Measurements from ENCODE around the gene ITIH3.

The ITIH3 gene

DNA sequence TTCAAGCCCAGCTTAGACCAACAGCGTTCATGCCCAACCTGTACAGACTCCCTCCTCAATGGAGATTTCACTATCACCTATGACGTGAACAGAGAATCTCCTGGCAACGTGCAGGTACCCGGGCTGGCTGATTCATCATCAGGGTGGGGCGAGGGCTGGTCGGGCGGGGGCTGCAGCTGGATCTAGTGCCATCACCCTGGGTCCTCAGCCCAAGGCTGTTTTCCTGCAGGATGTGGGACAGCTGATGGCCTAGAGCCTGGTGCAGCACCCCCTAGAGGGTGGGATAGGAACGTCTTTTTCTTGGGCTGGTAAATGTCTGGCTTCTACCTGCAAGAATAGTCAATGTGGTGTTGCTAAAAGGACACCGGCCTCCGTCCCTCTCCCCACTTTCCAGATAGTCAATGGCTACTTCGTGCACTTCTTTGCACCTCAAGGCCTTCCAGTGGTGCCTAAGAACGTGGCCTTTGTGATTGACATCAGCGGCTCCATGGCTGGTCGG lies 4.4 kb downstream of the ITIH3 start:
- DNase-seq (no peak), ATAC-seq (replicated peaks) (peak in 1 of 2 donors; percentile 50)
- no peaks in the 10 kb centered on the region for H3K27me3 Mint-ChIP-seq
- H3K9me3 Mint-ChIP-seq: no peaks in the 10 kb centered on the region
- no peak overlapping the region for H3K4me3 Mint-ChIP-seq
- no peaks in the 10 kb centered on the region for H3K4me1 Mint-ChIP-seq
- no peaks in the 10 kb centered on the region for H3K36me3 Mint-ChIP-seq
- no peak overlapping the region for H3K27ac Mint-ChIP-seq

DNA sequence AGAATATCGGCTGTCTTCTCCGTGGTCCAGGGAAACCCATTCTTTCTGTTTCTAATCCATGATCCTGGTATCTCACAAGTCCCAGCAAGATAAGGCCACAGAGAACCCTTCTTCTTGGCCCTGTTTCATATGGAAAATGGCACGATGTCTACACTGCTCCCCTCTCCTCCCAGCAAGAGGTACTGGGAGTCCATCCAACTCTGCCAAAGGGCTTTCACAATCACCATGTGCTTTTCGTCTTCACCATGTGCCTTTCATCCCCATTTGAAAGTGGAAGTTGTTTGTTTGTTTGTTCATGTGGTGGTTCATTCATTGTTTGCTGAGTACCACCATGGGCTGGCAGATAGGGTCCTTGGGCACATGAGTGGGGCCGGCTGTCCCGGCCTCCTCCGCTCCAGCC lies 5.5 kb downstream of the ITIH3 start:
- no peaks in the 10 kb centered on the region for H3K9me3 Mint-ChIP-seq
- DNase-seq (no peak), ATAC-seq (replicated peaks) (no peak)
- H3K4me3 Mint-ChIP-seq: no peak overlapping the region
- H3K27ac Mint-ChIP-seq: no peak overlapping the region
- H3K36me3 Mint-ChIP-seq: no peaks in the 10 kb centered on the region
- H3K27me3 Mint-ChIP-seq: no peaks in the 10 kb centered on the region
- no peaks in the 10 kb centered on the region for H3K4me1 Mint-ChIP-seq

DNA sequence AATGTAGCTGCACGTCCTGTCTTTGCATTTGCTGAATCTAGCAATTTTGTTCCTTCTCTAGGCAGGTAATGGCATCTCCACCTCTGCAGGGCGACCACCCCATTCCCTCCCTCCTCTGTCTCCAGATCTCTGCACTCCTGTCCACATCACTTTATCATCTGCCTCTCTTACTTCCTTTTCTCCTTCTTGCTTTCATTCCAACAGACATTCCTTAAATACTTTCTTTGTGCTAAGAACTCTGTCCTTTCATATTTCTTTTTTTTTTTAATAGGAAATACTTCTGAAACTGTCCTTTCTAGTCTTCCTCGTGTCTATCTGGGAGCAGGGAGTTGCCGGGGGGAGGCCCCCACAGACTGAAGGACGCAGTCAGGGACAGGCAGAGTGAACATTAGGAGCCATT lies 7.2 kb downstream of the ITIH3 start:
- Mint-ChIP-seq H3K4me3 (no peak overlapping the region), H3K27me3 (no peaks in the 10 kb centered on the region), H3K4me1 (no peaks in the 10 kb centered on the region), H3K27ac (no peak overlapping the region), H3K36me3 (no peaks in the 10 kb centered on the region), H3K9me3 (no peaks in the 10 kb centered on the region)
- ATAC-seq (replicated peaks) (no peak), DNase-seq (no peak)

DNA sequence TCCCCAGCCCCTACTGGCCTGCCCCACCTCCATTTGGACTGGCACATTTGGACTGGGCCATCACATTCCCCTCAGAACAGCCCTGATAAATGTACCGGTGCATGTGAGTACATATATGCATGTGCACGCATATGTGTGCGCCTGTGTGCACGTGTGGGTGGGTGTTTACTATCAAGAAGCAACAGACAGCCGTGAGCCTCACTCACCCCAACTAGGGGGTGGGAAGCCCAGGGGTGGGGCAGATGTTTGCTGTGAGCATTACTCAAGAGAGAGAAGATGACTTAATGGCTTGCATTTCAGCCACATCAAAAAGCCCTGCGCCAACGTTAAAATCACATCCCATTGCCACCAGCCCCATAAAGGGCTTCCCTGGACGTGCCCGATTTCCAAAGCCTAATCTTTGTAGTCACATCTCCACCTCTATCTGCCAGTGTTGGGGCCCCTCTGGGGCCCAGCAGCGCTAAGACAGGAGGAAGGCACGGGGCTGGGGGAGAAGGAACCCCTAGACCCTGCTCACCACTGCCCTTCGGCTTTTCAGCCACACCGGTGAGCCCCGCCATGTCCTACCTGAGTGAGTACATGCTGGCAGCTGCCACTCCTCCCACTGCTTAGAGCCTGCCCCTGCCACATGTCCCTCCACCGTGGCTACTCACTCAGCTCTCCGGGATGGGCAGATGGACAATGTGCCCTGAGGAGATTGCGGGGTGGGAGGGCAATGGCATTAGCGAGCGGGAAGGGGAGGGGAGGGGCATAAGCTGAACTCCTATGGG lies 10.9 kb downstream of the ITIH3 start:
- H3K9me3 Mint-ChIP-seq: no peaks in the 10 kb centered on the region
- no peaks in the 10 kb centered on the region for H3K36me3 Mint-ChIP-seq
- no peak overlapping the region for H3K4me3 Mint-ChIP-seq
- no peak for DNase-seq
- no peak overlapping the region for H3K27ac Mint-ChIP-seq
- H3K4me1 Mint-ChIP-seq: peaks cover 3 to 5% of the 10 kb centered on the region in 2 donors
- no peak for ATAC-seq (replicated peaks)
- H3K27me3 Mint-ChIP-seq: peaks cover 0 to 8% of the 10 kb centered on the region in 2 donors

DNA sequence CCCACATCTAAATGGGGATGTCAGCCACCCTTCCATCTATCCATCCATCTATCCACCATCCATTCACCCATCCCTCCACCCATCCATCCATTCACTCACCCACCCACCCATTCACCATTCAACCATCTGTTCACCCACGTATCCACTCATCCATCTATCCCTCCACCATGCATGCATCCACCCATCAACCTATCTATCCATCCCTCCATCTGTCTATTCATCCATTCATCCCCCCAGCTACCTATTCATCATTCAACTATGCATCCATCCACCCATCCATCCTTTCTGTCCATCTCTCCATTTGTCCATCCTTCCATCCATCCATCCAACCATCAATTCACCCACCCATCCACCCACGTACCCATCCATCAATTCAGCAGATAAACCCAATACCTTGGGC lies 14.6 kb downstream of the ITIH3 start:
- no peaks in the 10 kb centered on the region for H3K36me3 Mint-ChIP-seq
- H3K4me3 Mint-ChIP-seq: no peak overlapping the region
- peaks cover 0 to 8% of the 10 kb centered on the region in 2 donors for H3K27me3 Mint-ChIP-seq
- no peaks in the 10 kb centered on the region for H3K9me3 Mint-ChIP-seq
- DNase-seq (no peak), ATAC-seq (replicated peaks) (no peak)
- H3K4me1 Mint-ChIP-seq: peaks cover 3 to 5% of the 10 kb centered on the region in 2 donors
- no peak overlapping the region for H3K27ac Mint-ChIP-seq

GRCh38 chr3:52809662-52810377 lies 15.2 kb downstream of the ITIH3 start:
- Mint-ChIP-seq H3K4me1 (peaks cover 3 to 5% of the 10 kb centered on the region in 2 donors), H3K27me3 (peaks cover 0 to 8% of the 10 kb centered on the region in 2 donors), H3K27ac (no peak overlapping the region), H3K36me3 (no peaks in the 10 kb centered on the region), H3K4me3 (no peak overlapping the region), H3K9me3 (no peaks in the 10 kb centered on the region)
- no peak for ATAC-seq (replicated peaks)
- no peak for DNase-seq

DNA sequence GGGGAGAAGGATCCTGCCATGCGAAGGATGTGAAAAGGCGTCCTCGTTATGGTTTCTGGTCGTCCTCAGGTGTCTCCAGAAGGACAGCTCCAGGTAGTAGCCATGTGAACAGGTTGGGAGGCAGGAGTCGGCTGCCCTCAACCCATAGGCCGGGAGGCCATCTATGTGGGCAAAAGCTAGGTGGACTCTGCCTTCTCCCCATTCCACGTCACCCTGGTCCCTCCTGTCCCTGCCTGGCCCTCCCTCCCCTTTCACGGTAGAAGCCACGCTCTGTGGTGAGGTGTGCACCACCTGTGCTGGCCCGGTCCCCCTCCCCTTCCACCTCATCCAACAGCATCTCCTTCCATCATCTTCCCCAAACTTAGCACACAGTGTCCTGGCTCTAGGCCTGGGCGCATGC lies 16.3 kb downstream of the ITIH3 start:
- H3K27me3 Mint-ChIP-seq: peaks cover 0 to 8% of the 10 kb centered on the region in 2 donors
- H3K4me1 Mint-ChIP-seq: peaks cover 3 to 5% of the 10 kb centered on the region in 2 donors
- no peak for ATAC-seq (replicated peaks)
- no peak overlapping the region for H3K4me3 Mint-ChIP-seq
- no peaks in the 10 kb centered on the region for H3K36me3 Mint-ChIP-seq
- no peak overlapping the region for H3K27ac Mint-ChIP-seq
- no peaks in the 10 kb centered on the region for H3K9me3 Mint-ChIP-seq
- DNase-seq: no peak

GRCh38 chr3:52811452-52812011 lies 16.9 kb downstream of the ITIH3 start:
- Mint-ChIP-seq H3K9me3 (no peaks in the 10 kb centered on the region), H3K27ac (no peak overlapping the region)

DNA sequence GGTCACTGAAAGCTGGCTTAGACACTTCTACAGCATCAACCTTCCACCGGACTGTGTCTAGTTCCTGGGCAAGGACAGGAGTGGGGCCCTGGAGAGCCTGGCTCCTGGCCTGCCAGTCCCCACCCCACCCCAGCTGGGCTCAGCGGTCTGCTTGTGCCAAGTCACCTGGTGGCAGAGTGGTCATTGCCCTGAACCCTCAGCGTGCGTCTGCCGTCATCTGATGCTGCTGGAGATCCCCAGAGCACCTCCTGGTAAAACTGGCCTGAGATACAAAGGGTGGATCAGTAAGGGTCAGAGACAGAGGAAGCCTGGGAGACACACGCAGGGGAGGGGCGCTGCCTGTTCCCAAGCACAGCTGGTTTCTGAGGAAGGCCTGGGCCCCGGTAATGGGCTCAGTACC lies 19.2 kb downstream of the ITIH3 start:
- DNase-seq (no peak), ATAC-seq (replicated peaks) (no peak)
- peaks cover 0 to 8% of the 10 kb centered on the region in 2 donors for H3K27me3 Mint-ChIP-seq
- no peak overlapping the region for H3K27ac Mint-ChIP-seq
- no peaks in the 10 kb centered on the region for H3K9me3 Mint-ChIP-seq
- peaks cover 3 to 5% of the 10 kb centered on the region in 2 donors for H3K4me1 Mint-ChIP-seq
- H3K36me3 Mint-ChIP-seq: no peaks in the 10 kb centered on the region
- H3K4me3 Mint-ChIP-seq: no peak overlapping the region

More at GRCh38 chr3:52811452-52812011, 16.9 kb downstream of the ITIH3 start:
- DNase-seq: no peak
- H3K27me3 Mint-ChIP-seq: peaks cover 0 to 8% of the 10 kb centered on the region in 2 donors
- no peak for ATAC-seq (replicated peaks)
- H3K4me1 Mint-ChIP-seq: peaks cover 3 to 5% of the 10 kb centered on the region in 2 donors
- H3K36me3 Mint-ChIP-seq: no peaks in the 10 kb centered on the region
- no peak overlapping the region for H3K4me3 Mint-ChIP-seq

- Mint-ChIP-seq H3K4me1 (no peaks in the 10 kb centered on the region), H3K36me3 (peaks cover 0 to 3% of the 10 kb centered on the region in 2 donors), H3K9me3 (no peaks in the 10 kb centered on the region), H3K4me3 (no peak overlapping the region), H3K27me3 (no peaks in the 10 kb centered on the region), H3K27ac (no peak overlapping the region)
- ATAC-seq (replicated peaks) (no peak), DNase-seq (no peak)
Observed at GRCh38 chr3:52816199-52816598, 21.6 kb downstream of the ITIH3 start.

- Mint-ChIP-seq H3K27ac (no peak overlapping the region), H3K4me3 (no peak overlapping the region), H3K4me1 (no peaks in the 10 kb centered on the region), H3K9me3 (no peaks in the 10 kb centered on the region), H3K27me3 (no peaks in the 10 kb centered on the region), H3K36me3 (peaks cover 0 to 3% of the 10 kb centered on the region in 2 donors)
- DNase-seq (no peak), ATAC-seq (replicated peaks) (no peak)
Observed at GRCh38 chr3:52816654-52817053, 22.1 kb downstream of the ITIH3 start.

DNA sequence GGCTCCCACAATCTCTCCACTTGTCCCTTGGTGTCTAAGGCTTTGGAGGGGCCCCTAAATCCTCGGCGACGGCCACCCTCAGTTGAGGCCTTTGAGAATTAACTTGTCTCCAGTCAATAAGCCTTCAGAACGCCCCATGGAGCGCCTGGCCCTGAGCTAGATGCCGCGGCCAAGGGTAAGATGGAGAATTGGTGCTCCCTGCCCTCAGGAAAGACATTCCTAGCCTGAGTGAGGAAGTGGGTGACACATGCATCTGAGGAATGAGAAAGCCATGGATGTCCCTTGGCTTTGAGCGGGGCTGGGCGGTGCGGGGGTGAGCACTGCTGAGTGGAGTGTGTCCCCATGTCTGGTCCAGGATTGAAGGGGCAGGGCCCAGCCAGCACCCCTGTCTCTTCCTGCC lies 22.6 kb downstream of the ITIH3 start:
- H3K9me3 Mint-ChIP-seq: no peaks in the 10 kb centered on the region
- no peaks in the 10 kb centered on the region for H3K27me3 Mint-ChIP-seq
- H3K4me1 Mint-ChIP-seq: no peaks in the 10 kb centered on the region
- no peak overlapping the region for H3K4me3 Mint-ChIP-seq
- ATAC-seq (replicated peaks) (no peak), DNase-seq (no peak)
- H3K27ac Mint-ChIP-seq: peak overlapping the region; percentile 14
- peaks cover 0 to 3% of the 10 kb centered on the region in 2 donors for H3K36me3 Mint-ChIP-seq

DNA sequence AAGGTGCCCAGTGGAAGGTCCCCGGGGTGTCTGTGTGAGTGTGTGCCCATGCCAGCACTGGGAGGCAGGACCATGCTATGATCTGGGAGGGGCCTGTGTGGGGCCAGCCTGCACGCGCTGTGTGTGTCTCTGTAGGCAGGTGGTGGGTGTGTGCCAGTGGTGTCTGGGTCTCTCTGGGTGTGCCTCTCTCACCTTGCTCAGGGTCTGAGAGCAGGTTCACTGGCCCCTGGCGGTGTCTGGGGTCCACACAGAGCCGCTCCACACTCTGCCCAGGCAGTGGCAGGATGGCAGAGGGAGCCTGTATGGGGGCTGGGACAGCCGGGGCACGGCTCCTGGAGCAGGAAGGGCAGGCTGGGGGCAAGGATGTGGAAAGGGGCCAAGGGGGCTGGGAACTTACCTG lies 23.3 kb downstream of the ITIH3 start:
- Mint-ChIP-seq H3K27ac (no peak overlapping the region), H3K4me1 (no peaks in the 10 kb centered on the region), H3K9me3 (no peaks in the 10 kb centered on the region), H3K4me3 (no peak overlapping the region), H3K36me3 (peaks cover 0 to 3% of the 10 kb centered on the region in 2 donors), H3K27me3 (no peaks in the 10 kb centered on the region)
- DNase-seq: no peak
- no peak for ATAC-seq (replicated peaks)

DNA sequence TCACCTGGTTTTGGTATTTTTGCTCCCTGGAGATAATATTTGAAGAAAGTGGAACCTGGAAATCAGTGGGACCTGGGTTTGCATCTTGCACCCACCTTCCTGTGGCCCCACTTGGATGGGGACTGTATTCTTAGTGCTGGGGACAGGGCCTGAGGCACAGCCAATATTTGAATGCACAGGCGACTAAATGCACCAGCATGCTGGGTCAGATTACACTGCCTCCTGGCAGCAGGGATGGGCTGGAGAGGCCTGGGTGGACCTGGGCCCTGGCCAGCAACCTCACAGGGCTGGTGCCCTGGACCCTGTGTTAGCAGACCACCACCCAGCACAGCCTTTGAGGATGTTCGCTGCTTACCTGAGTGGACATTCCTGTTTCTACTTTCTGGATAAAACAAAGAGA lies 25.3 kb downstream of the ITIH3 start:
- DNase-seq (no peak), ATAC-seq (replicated peaks) (no peak)
- no peaks in the 10 kb centered on the region for H3K9me3 Mint-ChIP-seq
- no peak overlapping the region for H3K4me3 Mint-ChIP-seq
- H3K4me1 Mint-ChIP-seq: no peaks in the 10 kb centered on the region
- no peaks in the 10 kb centered on the region for H3K27me3 Mint-ChIP-seq
- H3K36me3 Mint-ChIP-seq: peaks cover 0 to 3% of the 10 kb centered on the region in 2 donors
- H3K27ac Mint-ChIP-seq: peak overlapping the region; percentile 37

DNA sequence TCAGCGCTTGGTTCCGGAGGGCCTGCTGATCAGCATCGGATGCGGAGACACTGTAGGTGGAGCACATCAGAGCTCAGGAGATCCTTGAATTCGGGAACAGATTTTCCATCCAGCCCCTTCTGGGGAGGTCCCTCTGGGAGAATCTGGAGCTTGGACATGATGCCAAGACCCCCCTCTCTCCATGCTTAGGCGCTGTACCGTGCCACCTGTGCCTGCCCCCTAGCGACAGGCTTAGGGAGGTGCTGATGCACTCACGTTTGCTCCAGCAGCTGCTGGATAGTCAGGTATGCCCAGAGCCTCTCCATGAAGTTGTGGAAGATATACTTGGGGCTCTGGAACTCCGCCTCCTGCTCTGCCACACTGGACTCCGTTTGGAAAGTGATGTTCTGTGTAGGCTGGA lies 26.1 kb downstream of the ITIH3 start:
- peaks cover 0 to 3% of the 10 kb centered on the region in 2 donors for H3K36me3 Mint-ChIP-seq
- no peaks in the 10 kb centered on the region for H3K27me3 Mint-ChIP-seq
- no peak overlapping the region for H3K27ac Mint-ChIP-seq
- H3K4me1 Mint-ChIP-seq: no peaks in the 10 kb centered on the region
- no peaks in the 10 kb centered on the region for H3K9me3 Mint-ChIP-seq
- DNase-seq (no peak), ATAC-seq (replicated peaks) (peak; percentile 59 to 63)
- H3K4me3 Mint-ChIP-seq: no peak overlapping the region

Data from stimulated activated naive B cell treated with anti-CD40 and anti-IgM and Interleukin-4, amounts not matched to agents 10 μg/mL and 1 μg/mL and 100 μg/mL, for 72 hours (primary cell).